H1 (cell line): ENCODE results near the gene NFKBIZ. TPM values are rescaled to one million over a fixed set of nuclear protein-coding genes. Genes with fewer than 3 reads are reported as not detected.

Source experiments
- CHD7 ChIP-seq: fragments of 300-600 bp; sonication (generic); IDR thresholded peaks from 2 replicates; pipeline ENCODE4 v1.7.1; 2012; ENCODE audit warnings: low read length, moderate library complexity, mild to moderate bottlenecking, inconsistent platforms; ENCODE audit not compliant: insufficient replicate concordance
- GABPA ChIP-seq: IDR thresholded peaks from 2 replicates; pipeline ENCODE4 v1.6.1; 2011; ENCODE audit warnings: mild to moderate bottlenecking, low read length, moderate library complexity, borderline replicate concordance; ENCODE audit not compliant: insufficient read depth
- PHF8 ChIP-seq: fragments of 200-600 bp; sonication (generic); conservative IDR thresholded peaks from 2 replicates; pipeline ENCODE4 v1.7.1; 2012; ENCODE audit warnings: low read depth, mild to moderate bottlenecking, inconsistent platforms, low read length, moderate library complexity
- POU5F1 ChIP-seq: IDR thresholded peaks from 2 replicates; pipeline ENCODE4 v1.6.1; 2011; ENCODE audit warnings: low read depth, mild to moderate bottlenecking, low read length, moderate library complexity
- RBBP5 ChIP-seq: IDR thresholded peaks from 2 replicates; pipeline ENCODE4 v1.7.1; 2012; ENCODE audit warnings: low read depth, mild to moderate bottlenecking, inconsistent platforms, low read length, moderate library complexity, borderline replicate concordance
- SAP30 ChIP-seq: fragments of 300-600 bp; sonication (generic); IDR thresholded peaks from 2 replicates; pipeline ENCODE4 v1.7.1; 2012; ENCODE audit warnings: low read length, moderate library complexity, mild to moderate bottlenecking, inconsistent platforms; ENCODE audit not compliant: insufficient read depth, insufficient replicate concordance
- SUZ12 ChIP-seq: fragments of 200-600 bp; sonication (generic); IDR thresholded peaks from 2 replicates; pipeline ENCODE4 v1.6.1; 2012; ENCODE audit warnings: mild to moderate bottlenecking, inconsistent platforms, low read length, moderate library complexity, mixed read lengths
- TAF1 ChIP-seq: IDR thresholded peaks from 2 replicates; pipeline ENCODE4 v1.6.1; 2011; ENCODE audit warnings: mild to moderate bottlenecking, low read depth, low read length
- TEAD4 ChIP-seq: IDR thresholded peaks from 2 replicates; pipeline ENCODE4 v1.6.1; 2012; ENCODE audit warnings: low read depth, low read length, inconsistent platforms, mixed read lengths
- polyA plus RNA-seq, 7 experiments: library from polyadenylated mRNA; depleted of rRNA in 3 of 7; stranded (reverse) in 5 of 7; unstranded in 2 of 7; fragments of >200 nt in 5 of 7; fragments of 200-250 nt in 2 of 7; gene quantifications; 1 replicate in 5 of 7; 2 replicates in 1 of 7; 4 replicates in 1 of 7; pipeline versions ENCODE4 v1.2.1 to v1.2.3, GENCODE V29; 2011 to 2013; ENCODE audit warnings: missing spikeins in 2 of 7, mixed read lengths in 2 of 7
- total RNA-seq: library from RNA; stranded (reverse); fragmentation: NEBNext Ultra II Directional; extraction: Animal tissue kit (Norgen Biotek cat#: 25700); gene quantifications from 2 replicates; pipeline ENCODE4 v1.2.1, GENCODE V29; 2021

The NFKBIZ gene
- total and polyA plus RNA-seq, 2 of the 8 experiments (the other 6 are each of a cell fraction or from before 2014, with no cell fraction given) = 7.2 to 24.5 TPM

GRCh38 chr3:101861789-101862415, 12.6 kb downstream of the NFKBIZ start (continued):
- TF ChIP-seq CHD7 (no peak), SAP30 (no peak), PHF8 (no peak), TAF1 (no peak), GABPA (no peak), SUZ12 (no peak), TEAD4 (no peak), RBBP5 (no peak), POU5F1 (no peak)
